Activated naive CD8-positive, alpha-beta T cell treated with anti-CD3 and anti-CD28 coated beads, Interleukin-2, amount 50 U/mL, for 24 hours (primary cell): ENCODE results near the gene TTYH2.
"Not testable (repeated sequence)": the region's sequence is repeated elsewhere in the genome, so short reads cannot be mapped to it uniquely, and the experiment has no call there.

Experiments used
- ATAC-seq: fragments of 150-1000 bp; cut with Tn5 transposase; one replicate; pipeline ENCODE4 v1.10.0; 2021
- DNase-seq: peaks from one replicate; pipeline ENCODE4 v3.0.0; 2021
- H3K27ac Mint-ChIP-seq: one replicate; pipeline ENCODE4 v1.8.0; 2021; ENCODE audit warnings: mild to moderate bottlenecking, mixed read lengths
- H3K27me3 Mint-ChIP-seq: one replicate; pipeline ENCODE4 v1.8.0; 2021; ENCODE audit warnings: mixed read lengths
- H3K36me3 Mint-ChIP-seq: one replicate; pipeline ENCODE4 v1.8.0; 2021; ENCODE audit warnings: low read depth, mixed read lengths
- H3K4me1 Mint-ChIP-seq: one replicate; pipeline ENCODE4 v1.8.0; 2021; ENCODE audit warnings: mixed read lengths
- H3K4me3 Mint-ChIP-seq: one replicate; pipeline ENCODE4 v1.8.0; 2021; ENCODE audit warnings: mild to moderate bottlenecking, moderate library complexity, mixed read lengths
- H3K9me3 Mint-ChIP-seq: one replicate; pipeline ENCODE4 v1.8.0; 2021; ENCODE audit warnings: mixed read lengths

Gene TTYH2

DNA sequence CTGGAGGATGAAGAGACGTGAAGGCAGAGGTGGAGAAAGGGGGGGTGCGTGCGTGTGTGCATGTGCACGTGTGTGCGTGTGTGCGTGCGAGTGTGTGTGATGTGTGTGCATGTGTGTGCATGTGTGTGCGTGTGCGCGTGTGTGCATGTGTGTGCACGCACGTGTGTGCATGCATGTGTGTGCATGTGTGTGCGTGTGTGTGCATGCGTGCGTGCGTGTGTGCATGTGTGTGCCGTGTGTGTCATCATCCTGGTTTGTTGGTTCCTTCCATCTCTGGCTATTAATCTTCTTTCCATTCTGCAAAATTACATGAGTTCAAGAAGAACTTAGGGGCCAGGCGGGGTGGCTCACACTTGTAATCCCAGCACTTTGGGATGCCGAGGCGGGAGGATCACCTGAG is 26.9 kb upstream of the TTYH2 start:
- no peaks in the 10 kb centered on the region for H3K36me3 Mint-ChIP-seq
- no peak for ATAC-seq
- no peaks in the 10 kb centered on the region for H3K9me3 Mint-ChIP-seq

DNA sequence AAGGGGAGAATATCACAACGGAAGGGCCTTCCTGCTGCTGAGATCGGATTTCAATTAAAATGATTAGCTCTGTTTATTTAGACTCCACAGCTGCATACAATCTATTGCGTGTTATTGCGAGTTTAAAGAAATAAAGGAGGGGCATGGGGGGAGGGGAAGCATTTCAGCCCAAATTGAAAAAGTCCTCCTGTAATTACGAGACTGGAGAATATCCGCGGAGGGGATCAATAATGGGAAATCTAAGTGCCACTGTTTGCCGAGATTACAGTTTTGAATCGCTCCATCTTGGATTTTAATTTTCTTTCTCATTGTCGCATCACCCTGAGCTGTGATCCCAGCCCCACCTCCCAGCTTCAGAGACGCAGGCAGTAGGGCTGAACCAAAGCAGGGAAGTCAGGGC is 25.6 kb upstream of the TTYH2 start:
- no peaks in the 10 kb centered on the region for H3K36me3 Mint-ChIP-seq
- H3K4me3 Mint-ChIP-seq = no peak overlapping the region
- H3K9me3 Mint-ChIP-seq = no peaks in the 10 kb centered on the region
- no peak for DNase-seq
- no peak for ATAC-seq
- no peak overlapping the region for H3K27ac Mint-ChIP-seq
- no peaks in the 10 kb centered on the region for H3K4me1 Mint-ChIP-seq
- peaks cover 17% of the 10 kb centered on the region for H3K27me3 Mint-ChIP-seq

More for the DNA sequence above, 26.9 kb upstream of the TTYH2 start:
- Mint-ChIP-seq H3K27ac (no peak overlapping the region), H3K27me3 (peaks cover 17% of the 10 kb centered on the region), H3K4me1 (no peaks in the 10 kb centered on the region), H3K4me3 (no peak overlapping the region)
- no peak for DNase-seq

DNA sequence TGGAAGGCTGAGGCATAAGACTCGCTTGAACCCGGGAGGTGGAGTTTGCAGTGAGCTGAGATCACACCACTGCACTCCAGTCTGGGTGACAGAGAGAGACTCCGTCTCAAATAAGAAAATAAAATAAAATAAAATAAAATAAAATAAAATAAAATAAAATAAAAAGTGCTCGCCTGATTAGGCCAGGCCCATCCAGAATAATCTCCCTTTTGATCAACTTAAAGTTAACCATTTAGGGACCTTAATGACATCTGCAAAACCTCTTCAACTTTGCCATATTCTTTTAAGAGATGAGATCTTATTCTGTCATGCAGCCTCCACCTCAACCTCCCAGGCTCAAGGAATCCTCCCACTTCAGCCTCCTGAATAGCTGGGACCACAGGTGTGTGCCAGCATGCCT is 24.7 kb upstream of the TTYH2 start:
- H3K4me1 Mint-ChIP-seq, H3K4me3 Mint-ChIP-seq, H3K27ac Mint-ChIP-seq, ATAC-seq, H3K36me3 Mint-ChIP-seq, H3K9me3 Mint-ChIP-seq, DNase-seq: not testable (repeated sequence)
- H3K27me3 Mint-ChIP-seq = peaks cover 21% of the 10 kb centered on the region

DNA sequence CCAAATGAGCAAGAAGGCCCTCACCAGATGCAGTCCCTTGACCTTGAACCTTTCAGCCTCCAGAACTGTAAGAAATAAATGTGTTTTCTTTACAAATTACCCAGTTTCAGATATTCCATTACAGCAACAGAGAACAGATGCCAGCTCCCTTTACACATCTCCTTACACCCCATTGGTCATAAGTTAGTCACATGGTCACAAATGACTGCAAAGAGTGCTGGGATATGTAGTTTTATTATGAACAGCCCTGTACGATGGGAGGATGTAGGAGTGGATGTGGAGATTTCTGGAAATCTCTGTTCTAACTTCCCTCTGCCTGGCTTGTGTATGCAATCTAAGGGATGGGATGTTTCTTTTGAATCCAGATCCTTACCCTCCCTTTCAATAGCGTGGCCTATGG is 23.2 kb upstream of the TTYH2 start:
- DNase-seq = no peak
- H3K27me3 Mint-ChIP-seq = peaks cover 26% of the 10 kb centered on the region

DNA sequence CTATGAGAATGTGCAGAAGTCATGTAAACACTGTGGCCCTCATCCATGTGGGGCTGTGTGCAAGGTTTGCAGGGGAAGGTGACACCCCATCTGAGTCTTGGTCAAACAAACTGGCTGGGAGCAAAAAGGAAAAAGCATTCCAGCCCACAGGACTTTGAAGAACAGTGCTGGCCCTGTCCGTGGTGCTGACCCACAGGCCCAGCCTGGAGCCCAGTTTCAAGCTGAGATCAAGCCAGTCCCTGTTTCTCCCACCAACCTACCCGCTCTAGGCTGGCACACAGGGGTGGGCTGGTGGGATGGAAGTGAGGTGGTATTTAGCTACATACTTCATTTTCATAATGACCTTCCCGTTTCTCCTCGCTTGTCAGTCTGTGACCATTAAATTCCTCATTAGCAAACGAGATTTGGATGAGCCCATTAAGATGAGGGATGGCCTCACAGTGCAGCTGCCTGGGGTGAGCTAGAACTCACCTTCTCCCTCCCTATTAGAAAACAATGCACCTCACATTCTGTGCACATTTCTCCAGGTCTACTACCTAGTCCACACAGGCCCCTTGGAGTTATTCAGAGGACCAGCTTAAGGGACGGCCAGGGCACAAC is 22.5 kb upstream of the TTYH2 start:
- ATAC-seq = no peak
- DNase-seq = no peak
- Mint-ChIP-seq H3K4me1 (peaks cover 2% of the 10 kb centered on the region), H3K4me3 (no peak overlapping the region), H3K27me3 (peaks cover 33% of the 10 kb centered on the region), H3K9me3 (no peaks in the 10 kb centered on the region), H3K36me3 (no peaks in the 10 kb centered on the region), H3K27ac (no peak overlapping the region)

More for the DNA sequence above, 23.2 kb upstream of the TTYH2 start:
- no peaks in the 10 kb centered on the region for H3K36me3 Mint-ChIP-seq
- H3K9me3 Mint-ChIP-seq = no peaks in the 10 kb centered on the region
- H3K27ac Mint-ChIP-seq = no peak overlapping the region
- ATAC-seq = peak; percentile 53
- H3K4me3 Mint-ChIP-seq = no peak overlapping the region
- H3K4me1 Mint-ChIP-seq = peaks cover 2% of the 10 kb centered on the region

DNA sequence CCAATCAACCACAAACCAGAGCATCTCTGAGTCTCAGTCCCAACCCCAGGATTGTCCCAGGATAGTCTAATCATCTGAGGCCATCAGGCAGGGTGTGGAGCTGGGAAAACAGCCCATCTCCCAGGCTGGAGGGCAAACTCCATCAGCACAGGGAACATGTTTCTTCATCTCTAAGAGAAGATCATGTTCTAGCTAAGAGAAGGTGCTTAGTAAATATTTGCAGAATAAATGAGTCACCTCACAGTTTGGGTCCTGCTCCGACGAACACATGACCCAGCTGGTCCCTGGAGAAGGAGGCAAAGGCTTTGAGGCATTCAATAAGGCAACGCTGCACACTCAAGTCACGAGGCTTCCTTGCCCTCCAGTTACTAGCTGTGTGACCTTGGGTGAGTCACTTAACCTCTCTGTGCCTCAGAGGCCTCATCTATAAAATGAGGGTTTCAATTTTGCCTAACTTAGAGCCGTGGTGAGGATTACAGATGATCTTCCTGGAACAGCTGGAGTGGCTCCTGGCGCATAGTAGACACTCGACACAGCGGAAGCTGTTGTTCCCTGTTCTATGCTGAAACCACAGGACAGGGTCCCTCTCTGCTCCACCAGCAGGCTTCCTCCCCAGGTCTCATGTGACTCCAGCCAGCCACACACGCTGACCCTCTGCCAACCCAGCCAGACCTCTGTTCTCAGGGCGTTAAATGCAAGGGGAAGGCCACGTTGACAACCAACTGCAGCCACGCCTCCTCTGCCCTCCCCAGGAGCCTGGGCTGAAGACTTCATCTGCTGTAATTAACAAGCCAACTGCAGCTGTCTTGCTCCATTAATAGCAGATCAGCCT is 20.2 kb upstream of the TTYH2 start:
- Mint-ChIP-seq H3K36me3 (no peaks in the 10 kb centered on the region), H3K4me3 (no peak overlapping the region), H3K9me3 (no peaks in the 10 kb centered on the region), H3K27me3 (peaks cover 32% of the 10 kb centered on the region), H3K4me1 (peaks cover 2% of the 10 kb centered on the region), H3K27ac (no peak overlapping the region)
- peak; percentile 41 for ATAC-seq
- DNase-seq = no peak

DNA sequence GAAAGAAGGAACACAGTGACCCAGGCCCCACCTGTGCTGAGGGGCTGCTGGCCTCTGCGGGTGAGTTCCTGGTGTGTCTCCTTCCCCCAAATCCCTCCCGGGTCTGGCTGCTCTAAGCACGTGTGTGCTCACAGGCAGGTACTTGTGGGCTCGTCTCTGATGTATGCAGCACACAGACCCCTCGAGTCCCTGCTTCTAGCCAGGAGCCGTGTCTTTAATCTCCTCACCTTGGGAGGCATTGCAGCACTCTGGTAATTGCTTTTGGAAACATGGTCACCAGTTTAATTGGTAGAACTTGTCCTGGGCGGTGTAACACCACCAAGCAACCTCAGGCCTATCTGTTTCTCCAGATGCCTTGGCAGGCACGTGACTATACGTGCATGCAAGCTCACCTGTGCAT is 18.7 kb upstream of the TTYH2 start:
- H3K27me3 Mint-ChIP-seq = peaks cover 31% of the 10 kb centered on the region
- H3K4me1 Mint-ChIP-seq = peaks cover 10% of the 10 kb centered on the region
- no peak overlapping the region for H3K4me3 Mint-ChIP-seq
- DNase-seq = no peak
- no peaks in the 10 kb centered on the region for H3K9me3 Mint-ChIP-seq
- no peak overlapping the region for H3K27ac Mint-ChIP-seq
- no peaks in the 10 kb centered on the region for H3K36me3 Mint-ChIP-seq
- ATAC-seq = no peak

DNA sequence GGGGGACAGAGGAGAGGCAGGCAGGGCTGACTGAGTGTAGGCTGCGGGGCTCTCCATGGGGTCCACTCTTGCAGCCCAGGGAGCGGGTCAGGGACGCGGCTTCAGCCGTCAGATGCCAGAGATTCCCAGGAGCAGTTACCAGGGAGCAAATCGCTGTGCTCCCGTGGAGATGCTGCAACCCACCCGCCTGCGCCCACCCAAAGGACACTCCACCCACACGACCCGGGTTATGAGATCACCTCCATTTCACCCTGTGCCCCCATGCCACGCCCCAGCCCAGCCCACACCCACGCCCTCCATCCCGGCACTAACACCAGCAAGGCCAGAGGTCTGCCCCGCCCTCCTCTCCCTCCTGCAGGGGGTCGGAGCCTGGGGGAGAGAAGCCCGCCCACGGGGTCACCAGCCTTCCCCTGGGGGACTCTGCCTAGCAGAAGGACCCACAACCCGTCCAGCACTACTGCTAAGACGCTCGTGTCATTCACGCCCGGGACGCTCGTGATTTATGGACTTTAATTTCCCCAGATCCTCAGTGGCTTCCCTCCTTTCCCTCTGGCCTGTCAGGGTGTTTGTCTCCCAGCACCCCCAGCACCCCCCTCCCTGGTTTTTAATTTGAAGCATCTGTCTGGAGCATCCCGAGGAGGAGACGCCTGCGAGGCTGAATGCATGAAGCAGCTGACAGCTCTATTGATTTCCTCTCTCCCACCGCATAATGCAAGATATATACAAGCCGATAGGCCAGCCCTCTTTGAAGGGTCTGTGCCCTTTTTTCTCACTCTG is 16.6 kb upstream of the TTYH2 start:
- H3K4me1 Mint-ChIP-seq = peaks cover 12% of the 10 kb centered on the region
- no peak overlapping the region for H3K4me3 Mint-ChIP-seq
- H3K27me3 Mint-ChIP-seq = peaks cover 43% of the 10 kb centered on the region
- ATAC-seq = no peak
- no peaks in the 10 kb centered on the region for H3K36me3 Mint-ChIP-seq
- no peak for DNase-seq
- H3K9me3 Mint-ChIP-seq = no peaks in the 10 kb centered on the region
- no peak overlapping the region for H3K27ac Mint-ChIP-seq

DNA sequence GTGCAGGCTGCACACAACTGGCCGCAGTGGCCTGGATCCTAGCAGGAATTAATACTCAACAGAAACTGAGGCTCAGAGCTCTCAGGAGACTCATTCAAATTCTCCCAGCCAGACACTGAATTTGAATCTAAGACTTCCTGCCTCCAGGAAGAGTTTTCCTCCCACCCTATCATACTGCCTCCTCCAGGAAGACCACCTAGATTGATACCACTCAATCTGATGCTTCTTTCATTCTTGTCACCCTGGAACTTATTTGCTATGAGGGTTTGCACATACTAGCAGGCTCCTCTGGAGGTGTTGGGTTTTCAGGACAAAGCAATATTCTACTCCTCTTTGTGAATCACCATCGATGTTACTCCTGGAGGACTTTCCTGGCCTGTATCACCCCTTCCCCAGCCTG is 15.6 kb upstream of the TTYH2 start:
- peak overlapping the region; percentile 33 for H3K27ac Mint-ChIP-seq
- H3K36me3 Mint-ChIP-seq = no peaks in the 10 kb centered on the region
- H3K9me3 Mint-ChIP-seq = no peaks in the 10 kb centered on the region
- peaks cover 50% of the 10 kb centered on the region for H3K27me3 Mint-ChIP-seq
- no peak overlapping the region for H3K4me3 Mint-ChIP-seq
- peaks cover 12% of the 10 kb centered on the region for H3K4me1 Mint-ChIP-seq
- no peak for ATAC-seq
- DNase-seq = no peak

DNA sequence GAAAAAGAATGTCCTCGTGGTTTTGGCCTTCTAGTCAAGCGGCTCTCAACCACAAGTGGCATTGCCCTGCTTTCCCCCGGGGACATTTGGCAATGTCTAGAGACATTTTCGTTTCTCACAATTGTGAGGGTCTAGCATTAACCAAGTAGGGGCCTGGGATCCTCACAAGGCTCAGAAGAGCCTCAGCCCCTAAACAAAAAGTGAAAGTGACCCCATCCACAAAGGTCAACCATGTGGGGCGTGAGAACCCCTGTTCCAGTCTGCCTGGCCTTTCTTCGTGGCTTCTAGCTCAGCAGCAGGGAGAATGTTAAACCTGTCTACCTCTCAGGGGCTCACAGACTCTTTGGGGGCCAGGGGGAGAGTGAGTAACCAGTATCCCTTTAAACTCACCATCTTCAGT is 14.7 kb upstream of the TTYH2 start:
- Mint-ChIP-seq H3K4me1 (peaks cover 19% of the 10 kb centered on the region), H3K36me3 (peaks cover 3% of the 10 kb centered on the region), H3K4me3 (no peak overlapping the region), H3K27me3 (peaks cover 49% of the 10 kb centered on the region), H3K27ac (no peak overlapping the region), H3K9me3 (no peaks in the 10 kb centered on the region)
- no peak for DNase-seq
- peak; percentile 10 for ATAC-seq

DNA sequence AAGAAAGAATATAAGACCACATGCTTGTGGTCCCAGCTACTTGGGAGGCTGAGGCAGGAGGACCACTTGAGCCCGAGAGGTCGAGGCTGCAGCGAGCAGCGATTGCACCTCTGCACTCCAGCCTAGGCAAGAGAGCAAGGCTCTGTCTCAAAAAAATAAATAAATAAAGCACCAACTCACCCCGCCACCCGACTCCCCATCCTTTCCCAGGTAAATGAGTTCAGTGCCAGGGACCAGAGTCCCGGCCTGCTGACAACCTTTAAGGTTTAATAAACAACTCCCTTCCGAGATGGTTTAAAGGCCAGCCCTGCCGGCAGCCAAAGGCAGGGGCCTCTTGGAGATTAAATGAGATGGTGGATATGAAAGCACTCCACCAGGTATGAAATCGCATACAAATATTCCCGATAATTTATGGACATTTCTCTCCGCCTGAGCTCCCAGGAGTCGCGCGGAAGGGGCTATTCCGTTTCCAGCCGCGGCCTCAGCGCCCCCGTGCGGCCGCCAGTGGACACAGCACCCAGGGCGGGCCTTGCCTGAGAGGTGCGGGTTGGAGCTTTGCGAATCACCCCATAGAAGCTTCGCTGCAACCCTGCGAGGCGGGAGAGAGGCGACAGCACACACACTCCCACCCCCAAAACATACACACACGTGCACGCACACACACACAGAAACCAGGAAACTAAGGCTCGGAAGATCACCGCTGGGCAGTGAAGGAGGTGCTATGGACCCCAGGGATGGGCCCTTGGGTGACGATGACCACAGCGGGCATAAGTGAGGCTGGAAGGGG is 13.9 kb upstream of the TTYH2 start:
- Mint-ChIP-seq H3K9me3 (no peaks in the 10 kb centered on the region), H3K27me3 (peaks cover 46% of the 10 kb centered on the region), H3K4me1 (peaks cover 17% of the 10 kb centered on the region), H3K4me3 (no peak overlapping the region), H3K27ac (no peak overlapping the region), H3K36me3 (peaks cover 10% of the 10 kb centered on the region)
- DNase-seq = peak; percentile 79
- peak; percentile 42 for ATAC-seq

DNA sequence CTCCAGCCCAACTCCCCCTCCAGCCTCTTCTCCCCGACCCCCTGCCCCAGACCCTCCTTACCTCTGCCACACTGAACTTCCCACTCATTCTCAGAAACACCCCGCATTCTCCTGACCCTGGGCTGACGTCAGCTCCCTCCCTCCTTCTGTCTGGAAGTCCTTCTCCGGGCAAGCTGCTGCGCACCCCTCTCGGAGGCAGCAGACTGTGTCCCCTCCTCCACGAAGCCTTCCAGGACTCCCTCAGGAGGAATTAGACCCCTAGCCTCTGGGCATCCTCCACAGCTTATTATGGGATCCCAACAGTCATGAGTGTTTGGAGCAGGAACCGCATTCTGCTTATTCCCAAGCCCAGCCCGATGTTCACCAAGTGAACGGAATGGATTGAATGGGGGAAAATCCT is 13.3 kb upstream of the TTYH2 start:
- Mint-ChIP-seq H3K4me3 (no peak overlapping the region), H3K4me1 (peaks cover 21% of the 10 kb centered on the region)
- DNase-seq = no peak

DNA sequence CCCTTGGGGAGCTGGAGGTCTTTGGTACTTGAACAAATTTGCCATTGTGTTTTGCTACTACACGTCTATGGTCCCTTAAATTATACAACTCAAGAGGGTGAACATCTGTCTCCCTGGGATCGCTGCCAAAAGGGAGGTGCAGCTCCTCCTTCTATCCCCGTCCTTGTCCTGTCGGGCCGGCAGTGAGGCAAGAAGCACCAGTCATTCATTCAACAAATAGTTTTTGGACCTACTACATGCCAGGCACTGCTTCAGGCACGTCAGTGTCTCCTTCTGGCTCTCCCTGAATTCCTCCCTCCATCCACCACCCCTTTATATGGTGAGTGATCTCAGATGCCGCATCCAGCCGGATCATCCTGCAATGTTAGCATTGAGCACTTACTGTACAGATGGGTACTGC is 12.1 kb upstream of the TTYH2 start:
- Mint-ChIP-seq H3K36me3 (peaks cover 27% of the 10 kb centered on the region), H3K4me3 (no peak overlapping the region), H3K9me3 (no peaks in the 10 kb centered on the region), H3K4me1 (peaks cover 31% of the 10 kb centered on the region), H3K27ac (no peak overlapping the region), H3K27me3 (peaks cover 34% of the 10 kb centered on the region)
- DNase-seq (no peak), ATAC-seq (no peak)

More for the DNA sequence above, 13.3 kb upstream of the TTYH2 start:
- Mint-ChIP-seq H3K27me3 (peaks cover 42% of the 10 kb centered on the region), H3K9me3 (no peaks in the 10 kb centered on the region), H3K36me3 (peaks cover 16% of the 10 kb centered on the region), H3K27ac (no peak overlapping the region)
- no peak for ATAC-seq

DNA sequence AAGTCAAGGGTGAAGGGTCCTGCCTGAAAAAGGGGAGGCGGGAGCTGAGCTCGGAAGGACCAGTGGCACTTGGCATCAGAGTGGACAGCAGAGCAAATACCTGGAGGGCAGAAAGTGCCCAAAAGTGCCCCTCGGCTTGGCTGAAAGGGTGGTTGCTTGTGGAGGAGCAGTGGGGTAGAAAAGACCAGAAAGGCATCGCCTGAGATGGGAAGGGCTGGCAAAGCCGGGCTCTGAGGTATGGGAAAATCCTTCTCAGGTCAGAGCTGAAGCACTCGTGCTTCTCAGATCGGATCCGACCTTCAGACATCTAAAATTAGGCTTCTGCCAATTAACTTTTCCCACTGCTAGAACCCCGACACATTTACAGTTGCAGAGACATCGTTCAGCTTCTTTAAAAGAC is 11.4 kb upstream of the TTYH2 start:
- peaks cover 34% of the 10 kb centered on the region for H3K27me3 Mint-ChIP-seq

More for the DNA sequence above, 11.4 kb upstream of the TTYH2 start:
- DNase-seq (no peak), ATAC-seq (no peak)
- H3K27ac Mint-ChIP-seq = no peak overlapping the region
- H3K4me1 Mint-ChIP-seq = peaks cover 37% of the 10 kb centered on the region
- no peak overlapping the region for H3K4me3 Mint-ChIP-seq
- H3K36me3 Mint-ChIP-seq = peaks cover 33% of the 10 kb centered on the region
- H3K9me3 Mint-ChIP-seq = no peaks in the 10 kb centered on the region
